Smooth muscle cell (in vitro differentiated cells): ENCODE data around the gene PATJ. TPM values are rescaled to one million over a fixed set of nuclear protein-coding genes. Genes with fewer than 3 reads are reported as not detected.
"Not testable (repeated sequence)": the region's sequence is repeated elsewhere in the genome, so short reads cannot be mapped to it uniquely, and the experiment has no call there.

Source experiments
- DNase-seq: peaks from one replicate; lab custom pipeline; 2025; ENCODE audit not compliant: unreplicated experiment; lab: John Stamatoyannopoulos, UW
- H2AFZ ChIP-seq: fragments of 200-600 bp; sonication (generic); 2 replicates; pipeline ENCODE4 v1.6.0; 2016; ENCODE audit warnings: antibody characterized with exemption, low read depth, mild to moderate bottlenecking
- H3F3A ChIP-seq: fragments of 200-600 bp; sonication (generic); 2 replicates; pipeline ENCODE4 v1.6.0; 2017; ENCODE audit warnings: antibody characterized with exemption, low read depth
- H3K27ac ChIP-seq: fragments of 200-600 bp; sonication (generic); 2 replicates; pipeline ENCODE4 v1.5.1; 2016; ENCODE audit warnings: low read depth, mild to moderate bottlenecking
- H3K27me3 ChIP-seq: fragments of 200-600 bp; sonication (generic); 2 replicates; pipeline ENCODE4 v1.6.1; 2016; ENCODE audit warnings: low read depth, mild to moderate bottlenecking
- H3K36me3 ChIP-seq: fragments of 200-600 bp; sonication (generic); 2 replicates; pipeline ENCODE4 v1.5.1; 2016; ENCODE audit warnings: low read depth
- H3K4me1 ChIP-seq: fragments of 200-600 bp; sonication (generic); 2 replicates; pipeline ENCODE4 v1.5.1; 2016; ENCODE audit warnings: low read depth
- H3K4me2 ChIP-seq: fragments of 200-600 bp; sonication (generic); 2 replicates; pipeline ENCODE4 v1.6.0; 2016; ENCODE audit warnings: mild to moderate bottlenecking
- H3K4me3 ChIP-seq: fragments of 200-600 bp; sonication (generic); 2 replicates; pipeline ENCODE4 v1.5.1; 2016; ENCODE audit warnings: mild to moderate bottlenecking
- H3K79me2 ChIP-seq: fragments of 200-600 bp; sonication (generic); 2 replicates; pipeline ENCODE4 v1.6.0; 2016; ENCODE audit warnings: low read depth, mild to moderate bottlenecking
- H3K9ac ChIP-seq: fragments of 200-600 bp; sonication (generic); 2 replicates; pipeline ENCODE4 v1.6.0; 2016; ENCODE audit warnings: low read depth
- H3K9me3 ChIP-seq: fragments of 200-600 bp; sonication (generic); replicated peaks from 2 replicates; pipeline ENCODE4 v1.5.1; 2016; ENCODE audit warnings: low read depth
- H4K20me1 ChIP-seq: fragments of 200-600 bp; sonication (generic); 2 replicates; pipeline ENCODE4 v1.6.0; 2016; ENCODE audit warnings: low read depth
- WGBS: methylation state at CpG from one replicate; pipeline ENCODE4 v1.1.7; 2016; ENCODE audit warnings: low lambda C conversion rate; 5-methylcytosine and 5-hydroxymethylcytosine counted together
- polyA plus RNA-seq: library from polyadenylated mRNA; unstranded; fragments of >200 nt; fragmentation: Nextera tagmentation; extraction: Ambion mirVana; gene quantifications from 2 replicates; pipeline ENCODE4 v1.2.1, GENCODE V29; 2016
- total RNA-seq: library from RNA; depleted of rRNA; stranded (reverse); fragments of >200 nt; gene quantifications from 2 replicates; pipeline ENCODE4 v1.2.3, GENCODE V29; 2014
- TF ChIP-seq, protein P1 (sequence below): fragments of 200-600 bp; sonication (generic); IDR thresholded peaks from 2 replicates; pipeline ENCODE4 v1.5.1; 2017; ENCODE audit warnings: borderline replicate concordance, mild to moderate bottlenecking, antibody characterized with exemption; ENCODE audit not compliant: insufficient read depth, poor library complexity, severe bottlenecking

Gene PATJ
- total and polyA plus RNA-seq, 2 experiments from 2014 or later: 3.5 to 12.3 TPM

DNA sequence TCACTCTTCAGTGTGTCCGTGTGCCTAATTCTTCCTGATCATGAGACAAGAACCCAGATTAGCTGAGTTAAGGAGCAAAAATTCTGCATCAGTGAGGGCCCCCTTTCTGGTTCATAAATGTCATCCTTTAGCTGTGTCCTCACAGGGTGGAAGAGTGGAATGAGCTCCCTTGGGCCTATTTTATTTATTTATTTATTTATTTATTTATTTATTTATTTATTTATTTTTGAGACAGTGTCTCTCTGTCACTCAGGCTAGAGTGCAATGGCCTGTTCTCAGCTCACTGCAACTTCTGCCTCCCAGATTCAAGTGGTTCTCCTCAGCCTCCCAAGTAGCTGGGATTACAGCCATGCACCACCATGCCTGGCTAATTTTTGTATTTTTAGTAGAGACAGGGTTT is 131.7 kb downstream of the PATJ start:
- H3K4me1 ChIP-seq: no peaks in the 10 kb centered on the region
- no peaks in the 10 kb centered on the region for H3K27me3 ChIP-seq
- no peaks in the 10 kb centered on the region for H3K79me2 ChIP-seq
- no peaks in the 10 kb centered on the region for H3K9me3 ChIP-seq
- no peak overlapping the region for H3K4me3 ChIP-seq
- no peak overlapping the region for H3K27ac ChIP-seq
- no peak overlapping the region for H3K9ac ChIP-seq
- 78% methylated on average over 1 of the region's 1 CpG for WGBS
- no peaks in the 10 kb centered on the region for H3F3A ChIP-seq
- no peaks in the 10 kb centered on the region for H4K20me1 ChIP-seq
- H3K36me3 ChIP-seq: no peaks in the 10 kb centered on the region
- no peak overlapping the region for H3K4me2 ChIP-seq
- TF ChIP-seq, protein P1, sequence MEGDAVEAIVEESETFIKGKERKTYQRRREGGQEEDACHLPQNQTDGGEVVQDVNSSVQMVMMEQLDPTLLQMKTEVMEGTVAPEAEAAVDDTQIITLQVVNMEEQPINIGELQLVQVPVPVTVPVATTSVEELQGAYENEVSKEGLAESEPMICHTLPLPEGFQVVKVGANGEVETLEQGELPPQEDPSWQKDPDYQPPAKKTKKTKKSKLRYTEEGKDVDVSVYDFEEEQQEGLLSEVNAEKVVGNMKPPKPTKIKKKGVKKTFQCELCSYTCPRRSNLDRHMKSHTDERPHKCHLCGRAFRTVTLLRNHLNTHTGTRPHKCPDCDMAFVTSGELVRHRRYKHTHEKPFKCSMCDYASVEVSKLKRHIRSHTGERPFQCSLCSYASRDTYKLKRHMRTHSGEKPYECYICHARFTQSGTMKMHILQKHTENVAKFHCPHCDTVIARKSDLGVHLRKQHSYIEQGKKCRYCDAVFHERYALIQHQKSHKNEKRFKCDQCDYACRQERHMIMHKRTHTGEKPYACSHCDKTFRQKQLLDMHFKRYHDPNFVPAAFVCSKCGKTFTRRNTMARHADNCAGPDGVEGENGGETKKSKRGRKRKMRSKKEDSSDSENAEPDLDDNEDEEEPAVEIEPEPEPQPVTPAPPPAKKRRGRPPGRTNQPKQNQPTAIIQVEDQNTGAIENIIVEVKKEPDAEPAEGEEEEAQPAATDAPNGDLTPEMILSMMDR: no peak
- H2AFZ ChIP-seq: no peak overlapping the region
- DNase-seq: no peak

DNA sequence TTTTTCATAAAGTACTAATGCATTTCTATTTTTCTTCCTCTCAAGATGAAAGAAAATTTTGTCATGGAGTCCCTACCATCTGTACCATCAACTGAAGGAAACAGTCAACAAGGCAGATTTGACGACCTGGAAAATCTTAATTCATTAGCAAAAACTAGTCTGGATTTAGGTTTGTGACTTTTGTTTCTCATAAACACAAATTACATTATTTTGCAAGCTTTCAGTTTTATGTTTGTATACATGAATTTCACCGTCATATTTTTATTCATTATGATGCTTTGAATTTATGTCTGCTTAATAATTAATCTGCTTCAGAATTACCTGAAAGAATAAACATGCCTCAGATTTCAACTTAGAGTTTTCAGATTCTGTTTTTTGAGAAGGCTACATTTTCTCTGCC is 132.9 kb downstream of the PATJ start:
- no peaks in the 10 kb centered on the region for H3K27me3 ChIP-seq
- DNase-seq: no peak

DNA sequence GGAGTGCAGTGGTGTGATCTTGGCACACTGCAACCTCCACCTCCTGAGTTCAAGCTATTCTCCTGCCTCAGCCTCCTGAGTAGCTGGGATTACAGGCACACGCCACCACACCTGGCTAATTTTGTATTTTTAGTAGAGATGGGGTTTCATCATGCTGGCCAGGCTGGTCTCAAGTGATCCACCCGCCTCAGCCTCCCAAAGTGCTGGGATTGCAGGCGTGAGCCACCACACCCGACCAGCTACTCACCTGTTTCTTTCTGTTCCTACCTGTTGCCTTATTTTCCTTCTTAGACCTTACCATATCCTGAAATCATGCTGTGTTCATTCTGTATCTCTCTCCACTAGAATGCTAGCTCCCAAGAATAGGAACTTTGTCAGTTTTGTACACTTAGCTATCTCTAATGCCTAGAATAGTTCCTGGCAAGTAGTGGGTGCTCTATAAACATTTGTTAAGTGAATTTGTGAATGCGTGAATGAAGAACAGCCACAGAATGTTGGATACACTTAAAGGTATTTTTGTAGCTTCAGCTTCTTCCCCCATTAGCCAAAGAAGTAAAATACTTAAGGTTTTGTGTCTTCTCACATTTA is 137.7 kb downstream of the PATJ start:
- not testable (repeated sequence) for H3K36me3 ChIP-seq, H3K9me3 ChIP-seq

More for the DNA sequence above, 132.9 kb downstream of the PATJ start:
- Histone ChIP-seq H3K79me2 (no peaks in the 10 kb centered on the region), H2AFZ (no peak overlapping the region), H3K9me3 (no peaks in the 10 kb centered on the region), H3K4me3 (no peak overlapping the region), H3F3A (no peaks in the 10 kb centered on the region), H3K36me3 (no peaks in the 10 kb centered on the region), H3K9ac (no peak overlapping the region), H3K27ac (no peak overlapping the region), H4K20me1 (no peaks in the 10 kb centered on the region), H3K4me2 (no peak overlapping the region), H3K4me1 (no peaks in the 10 kb centered on the region)
- WGBS: 93% methylated on average over 2 of the region's 2 CpGs
- TF ChIP-seq, protein P1: no peak

DNA sequence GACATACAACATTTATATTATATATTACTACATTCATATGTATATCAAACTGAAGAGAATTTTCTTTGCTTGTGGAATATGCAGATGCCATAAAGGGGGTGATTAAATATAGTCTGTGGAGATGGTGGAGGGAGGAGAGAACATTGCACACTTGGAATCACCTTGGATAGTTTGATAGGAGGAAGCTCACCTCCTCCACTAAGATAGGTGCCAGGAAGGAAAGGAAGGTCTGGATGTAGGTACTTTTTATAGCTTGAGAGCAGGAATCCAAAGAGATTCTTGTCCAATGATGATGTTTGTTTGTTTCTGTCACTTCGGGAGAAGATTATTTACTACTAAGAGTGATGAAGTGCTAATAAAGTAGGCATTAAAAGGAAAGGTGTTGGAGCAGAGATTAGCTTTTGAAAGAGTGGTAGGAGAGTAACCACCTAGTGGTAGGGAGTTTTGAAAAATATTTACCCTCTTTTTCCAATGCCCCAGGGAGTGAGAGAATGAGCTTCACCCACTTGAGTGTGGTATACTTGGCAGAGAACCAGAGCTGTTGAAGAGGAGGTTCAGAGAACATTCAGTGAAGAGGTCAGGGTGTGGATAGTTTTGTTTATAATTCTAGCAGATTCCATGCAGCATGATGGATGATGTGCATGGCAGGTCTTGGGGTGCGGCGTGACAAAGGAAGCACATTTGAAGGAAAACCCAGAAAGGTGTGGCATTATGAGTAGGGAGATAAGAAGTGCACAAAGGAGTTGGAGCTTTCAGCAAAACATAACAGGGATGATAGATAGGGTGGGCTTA is 145.0 kb downstream of the PATJ start:
- Histone ChIP-seq H3K9me3 (no peaks in the 10 kb centered on the region), H3K4me1 (no peaks in the 10 kb centered on the region), H3K4me3 (no peak overlapping the region), H3K27me3 (no peaks in the 10 kb centered on the region), H3K27ac (no peak overlapping the region), H3K4me2 (no peak overlapping the region), H3F3A (no peaks in the 10 kb centered on the region), H2AFZ (no peak overlapping the region), H3K36me3 (no peaks in the 10 kb centered on the region), H4K20me1 (no peaks in the 10 kb centered on the region), H3K9ac (no peak overlapping the region), H3K79me2 (no peaks in the 10 kb centered on the region)
- 94% methylated on average over 3 of the region's 3 CpGs for WGBS
- TF ChIP-seq, protein P1: no peak
- no peak for DNase-seq

More for the DNA sequence above, 137.7 kb downstream of the PATJ start:
- H3K9ac ChIP-seq, H3K4me2 ChIP-seq, DNase-seq, H4K20me1 ChIP-seq, H2AFZ ChIP-seq, H3K27ac ChIP-seq, H3K4me1 ChIP-seq, H3F3A ChIP-seq, H3K4me3 ChIP-seq, H3K27me3 ChIP-seq, H3K79me2 ChIP-seq: not testable (repeated sequence)
- 98% methylated on average over 5 of the region's 5 CpGs for WGBS
